ENCODE results near the gene ONECUT3.

DNA sequence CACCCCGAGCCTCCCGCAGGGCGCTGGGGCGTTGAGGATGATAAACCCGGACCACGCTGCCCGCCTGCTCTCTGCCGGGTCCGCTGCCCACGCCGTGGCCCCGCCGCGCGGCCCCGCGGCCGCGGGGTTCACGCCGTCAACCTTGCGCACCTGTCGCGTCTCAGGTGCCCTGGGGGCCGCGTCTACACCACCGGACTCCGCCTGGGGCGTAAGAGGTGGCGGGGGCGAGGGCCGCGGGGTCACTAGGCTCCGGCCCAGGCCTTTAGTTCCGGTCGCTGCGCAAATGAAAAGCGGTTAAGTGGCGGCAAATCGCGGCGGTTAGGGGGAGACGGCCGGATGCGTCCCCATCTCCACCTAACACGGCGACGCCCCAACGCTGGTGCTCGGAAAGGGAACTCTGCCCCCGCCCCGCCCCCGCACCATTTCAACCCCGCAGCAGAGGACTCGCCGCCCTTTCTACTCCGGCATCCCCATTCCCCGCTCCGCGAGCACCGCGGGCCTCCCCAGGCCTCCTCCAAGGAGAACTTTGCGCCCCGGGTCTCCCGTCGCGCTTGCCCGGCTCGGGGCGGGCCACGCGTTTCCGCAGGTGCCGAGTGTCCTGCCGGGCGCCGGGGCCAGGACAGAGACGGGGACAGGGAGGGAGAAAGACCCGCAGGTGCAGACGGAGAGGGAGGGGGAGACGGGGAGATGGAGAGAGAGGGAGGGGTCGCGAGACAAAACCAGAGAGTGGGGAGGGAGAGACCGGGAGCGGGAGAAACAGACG lies 4.3 kb downstream of the ONECUT3 start:
- TF ChIP-seq POLR2A (IDR thresholded peaks at IDR 0.05), result no peak
- TF ChIP-seq, protein P1, sequence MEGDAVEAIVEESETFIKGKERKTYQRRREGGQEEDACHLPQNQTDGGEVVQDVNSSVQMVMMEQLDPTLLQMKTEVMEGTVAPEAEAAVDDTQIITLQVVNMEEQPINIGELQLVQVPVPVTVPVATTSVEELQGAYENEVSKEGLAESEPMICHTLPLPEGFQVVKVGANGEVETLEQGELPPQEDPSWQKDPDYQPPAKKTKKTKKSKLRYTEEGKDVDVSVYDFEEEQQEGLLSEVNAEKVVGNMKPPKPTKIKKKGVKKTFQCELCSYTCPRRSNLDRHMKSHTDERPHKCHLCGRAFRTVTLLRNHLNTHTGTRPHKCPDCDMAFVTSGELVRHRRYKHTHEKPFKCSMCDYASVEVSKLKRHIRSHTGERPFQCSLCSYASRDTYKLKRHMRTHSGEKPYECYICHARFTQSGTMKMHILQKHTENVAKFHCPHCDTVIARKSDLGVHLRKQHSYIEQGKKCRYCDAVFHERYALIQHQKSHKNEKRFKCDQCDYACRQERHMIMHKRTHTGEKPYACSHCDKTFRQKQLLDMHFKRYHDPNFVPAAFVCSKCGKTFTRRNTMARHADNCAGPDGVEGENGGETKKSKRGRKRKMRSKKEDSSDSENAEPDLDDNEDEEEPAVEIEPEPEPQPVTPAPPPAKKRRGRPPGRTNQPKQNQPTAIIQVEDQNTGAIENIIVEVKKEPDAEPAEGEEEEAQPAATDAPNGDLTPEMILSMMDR (IDR thresholded peaks at IDR 0.05), result no peak
